Stimulated activated CD4-positive, alpha-beta T cell treated with anti-CD3 and anti-CD28 coated beads, Interleukin-12 subunit alpha, Interleukin-12 subunit beta, amount 100 ng/mL, for 48 hours (primary cell): ENCODE data around the gene IL13.
"Not testable (repeated sequence)": the region's sequence is repeated elsewhere in the genome, so short reads cannot be mapped to it uniquely, and the experiment has no call there.

Experiments
- DNase-seq, 3 donors: peaks; one replicate each; pipeline ENCODE4 v3.0.0-alpha.2; 2020; ENCODE audit warnings: low read depth in 2 of 3, low spot score in 1 of 3

IL13 gene

DNA sequence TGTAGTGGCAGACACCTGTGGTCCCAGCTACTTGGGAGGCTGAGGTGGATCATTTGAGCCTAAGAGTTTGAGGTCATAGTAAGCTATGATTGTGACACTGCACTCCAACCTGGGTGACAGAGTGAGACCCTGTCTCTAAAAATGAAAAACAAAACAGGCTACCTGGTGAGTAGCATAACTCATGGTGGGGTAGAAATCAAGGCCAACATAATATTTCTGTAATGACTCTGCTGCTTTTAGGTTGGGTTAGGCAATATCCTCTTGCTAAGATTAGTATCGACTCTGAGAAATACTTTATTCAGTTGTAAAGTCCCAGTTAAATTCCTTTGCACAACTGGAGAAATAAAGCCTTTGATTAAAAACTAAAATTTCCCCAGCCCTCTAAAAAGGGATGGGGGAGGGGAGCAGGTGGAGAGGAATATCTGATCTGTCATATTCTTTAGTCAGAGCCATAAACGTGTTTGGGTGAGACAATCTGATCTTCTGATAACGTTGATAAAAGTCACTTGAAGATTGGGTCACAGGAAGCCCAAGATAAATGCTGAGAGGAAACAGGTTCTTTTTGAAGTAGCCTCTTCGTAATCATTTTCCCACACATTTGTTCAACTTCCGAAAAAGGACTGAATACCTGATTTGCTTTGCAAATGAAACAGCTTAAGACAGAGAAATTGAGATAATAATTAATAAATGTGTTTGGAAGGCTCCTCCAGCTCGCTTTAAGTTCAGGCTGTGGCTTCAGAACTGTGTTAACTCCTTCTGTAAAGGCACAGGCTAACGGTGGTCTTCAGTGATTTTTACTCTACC lies 30.8 kb downstream of the IL13 start:
- no peak for DNase-seq

DNA sequence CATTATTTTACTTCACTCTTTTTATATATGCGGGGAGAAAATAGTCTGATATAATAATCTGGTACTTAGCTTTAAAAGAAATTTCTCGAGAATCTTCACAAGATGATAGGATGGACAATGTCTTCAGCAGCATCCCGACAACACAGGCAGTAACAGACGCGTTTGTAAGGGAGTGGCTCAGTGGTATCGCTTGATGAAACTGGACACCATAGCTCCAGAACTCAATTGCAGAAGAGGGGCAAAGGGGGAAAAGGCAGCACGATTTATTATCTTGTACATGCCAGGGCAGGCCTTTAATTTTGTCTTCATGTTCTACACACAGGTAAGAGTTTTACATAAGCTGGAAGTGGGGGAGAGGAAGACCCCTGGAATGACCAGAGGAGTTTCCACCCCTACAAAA lies 31.5 kb downstream of the IL13 start:
- DNase-seq = no peak

GRCh38 chr5:132690156-132690555 lies 32.2 kb downstream of the IL13 start:
- DNase-seq = no peak

- not testable (repeated sequence) for DNase-seq
Observed at GRCh38 chr5:132691755-132692631, 34.0 kb downstream of the IL13 start.

DNA sequence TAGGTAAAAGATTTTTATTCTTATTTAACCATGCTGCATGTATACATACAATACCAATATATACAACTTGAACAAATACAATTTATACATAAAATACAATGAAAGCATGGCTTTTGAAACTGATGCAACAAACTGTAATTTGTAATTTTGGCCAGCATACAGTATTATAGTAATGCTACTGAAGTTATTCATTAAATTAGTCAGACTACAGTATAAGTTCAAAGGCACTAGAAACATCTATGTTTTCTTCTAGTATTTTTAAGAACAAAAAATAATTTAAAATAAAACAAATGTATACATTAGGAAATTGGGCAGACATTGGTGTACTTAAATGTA lies 34.6 kb downstream of the IL13 start:
- no peak for DNase-seq

DNA sequence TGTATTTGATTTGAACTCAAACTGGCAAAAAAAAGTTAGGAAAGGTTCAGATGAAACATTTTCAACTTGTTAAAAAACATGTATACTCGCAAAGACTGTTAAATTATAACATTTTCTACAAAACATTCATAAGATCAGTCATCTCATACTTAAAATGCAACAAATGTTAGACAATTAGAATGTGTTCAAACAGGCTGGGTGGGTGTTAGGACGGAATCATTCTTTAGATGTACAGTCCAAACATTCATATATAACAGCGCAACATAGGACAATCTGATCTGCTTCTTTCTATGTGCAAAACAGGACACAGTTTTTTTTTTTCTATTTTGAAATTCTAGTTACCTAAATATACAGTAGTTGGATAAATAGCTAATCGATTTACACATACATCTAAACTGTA lies 38.0 kb downstream of the IL13 start:
- DNase-seq = no peak

DNA sequence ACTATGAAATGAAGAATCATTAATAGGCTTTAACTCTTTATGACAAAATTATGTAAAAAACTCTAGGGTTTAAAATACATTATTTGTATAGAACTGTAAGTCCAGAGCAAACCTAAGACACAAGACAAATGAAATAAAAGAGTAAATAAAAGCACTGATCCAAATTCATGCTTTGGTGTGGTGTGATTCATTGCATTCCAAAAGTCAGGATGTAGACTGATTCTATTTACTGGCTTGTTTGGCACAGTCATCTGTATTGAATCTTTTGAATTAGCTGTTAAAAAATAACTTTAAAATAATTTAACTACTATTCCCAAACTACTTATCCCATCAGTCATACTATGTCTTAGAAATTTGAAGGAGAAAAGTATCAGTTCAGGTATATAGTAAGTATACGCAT lies 46.9 kb downstream of the IL13 start:
- DNase-seq = no peak

DNA sequence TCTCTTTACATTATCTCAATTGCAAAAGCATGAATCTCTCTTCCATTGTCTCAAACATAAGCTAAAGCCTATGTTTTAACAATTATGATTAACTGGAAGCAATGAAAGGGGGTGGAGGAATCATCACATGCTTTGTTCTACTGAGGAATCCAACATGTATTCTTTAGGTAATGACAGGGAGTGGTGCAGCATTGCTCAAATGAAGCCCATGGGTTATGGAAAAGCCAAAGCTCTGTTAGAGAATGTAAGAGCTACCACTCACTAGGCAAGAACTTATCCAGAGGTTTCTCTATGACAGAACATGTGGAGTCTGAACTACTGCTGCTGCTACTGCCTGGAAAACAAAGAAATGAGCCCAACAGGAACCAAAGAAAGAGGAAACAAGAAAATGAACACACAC lies 50.7 kb downstream of the IL13 start:
- no peak for DNase-seq
